Measurements from ENCODE around the gene MECP2.

MECP2 gene

DNA sequence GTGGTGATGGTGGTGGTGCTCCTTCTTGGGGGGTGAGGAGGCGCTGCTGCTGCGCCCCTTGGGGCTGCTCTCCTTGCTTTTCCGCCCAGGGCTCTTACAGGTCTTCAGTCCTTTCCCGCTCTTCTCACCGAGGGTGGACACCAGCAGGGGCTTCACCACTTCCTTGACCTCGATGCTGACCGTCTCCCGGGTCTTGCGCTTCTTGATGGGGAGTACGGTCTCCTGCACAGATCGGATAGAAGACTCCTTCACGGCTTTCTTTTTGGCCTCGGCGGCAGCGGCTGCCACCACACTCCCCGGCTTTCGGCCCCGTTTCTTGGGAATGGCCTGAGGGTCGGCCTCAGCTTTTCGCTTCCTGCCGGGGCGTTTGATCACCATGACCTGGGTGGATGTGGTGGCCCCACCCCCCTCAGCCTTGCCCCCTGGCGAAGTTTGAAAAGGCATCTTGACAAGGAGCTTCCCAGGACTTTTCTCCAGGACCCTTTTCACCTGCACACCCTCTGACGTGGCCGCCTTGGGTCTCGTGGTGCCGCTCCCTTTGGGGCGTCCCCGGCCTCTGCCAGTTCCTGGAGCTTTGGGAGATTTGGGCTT is 66.7 kb downstream of the MECP2 start:
- no peak for DNase-seq

DNA sequence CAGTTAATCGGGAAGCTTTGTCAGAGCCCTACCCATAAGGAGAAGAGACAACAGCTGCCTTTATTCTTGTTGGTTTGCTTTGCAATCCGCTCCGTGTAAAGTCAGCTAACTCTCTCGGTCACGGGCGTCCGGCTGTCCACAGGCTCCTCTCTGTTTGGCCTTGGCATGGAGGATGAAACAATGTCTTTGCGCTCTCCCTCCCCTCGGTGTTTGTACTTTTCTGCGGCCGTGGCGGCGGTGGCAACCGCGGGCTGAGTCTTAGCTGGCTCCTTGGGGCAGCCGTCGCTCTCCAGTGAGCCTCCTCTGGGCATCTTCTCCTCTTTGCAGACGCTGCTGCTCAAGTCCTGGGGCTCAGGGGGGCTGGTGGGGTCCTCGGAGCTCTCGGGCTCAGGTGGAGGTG is 67.3 kb downstream of the MECP2 start:
- DNase-seq = no peak

- DNase-seq = no peak
Measured at GRCh38 chrX:154029439-154029838, 68.1 kb downstream of the MECP2 start.

DNA sequence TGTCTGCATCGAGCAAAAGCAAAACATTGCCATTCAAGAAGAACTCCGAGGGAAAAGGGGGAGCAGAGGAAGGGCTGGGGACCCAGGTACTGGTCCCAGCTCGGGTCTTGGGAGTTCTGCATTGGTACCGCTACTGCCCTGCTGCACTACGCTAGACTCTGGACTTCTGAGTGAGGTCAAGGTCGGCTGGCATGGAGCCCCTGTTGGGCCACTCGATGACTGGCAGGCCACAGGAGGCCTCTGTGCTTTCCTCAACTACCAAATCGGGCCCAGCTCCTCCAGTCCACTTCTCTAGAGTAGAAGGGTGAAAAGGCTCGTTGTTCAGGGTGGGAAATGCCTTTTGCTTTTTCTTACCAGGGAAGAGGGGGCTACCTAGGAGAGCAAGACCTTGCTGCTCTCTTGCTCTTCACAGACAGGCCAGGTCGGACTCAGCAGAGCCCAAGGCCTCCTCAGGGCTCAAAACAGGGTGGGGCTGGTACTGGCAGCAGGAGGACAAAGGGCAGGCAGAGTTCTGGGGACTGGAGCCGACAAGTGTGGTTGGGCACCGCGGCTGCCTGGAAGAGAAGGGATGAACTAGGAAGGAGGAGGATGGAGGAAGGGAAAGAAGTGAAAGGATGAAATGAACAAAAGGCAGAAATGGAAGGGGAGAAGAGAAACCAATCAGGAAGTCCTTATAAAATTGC is 68.9 kb downstream of the MECP2 start:
- DNase-seq = no peak

DNA sequence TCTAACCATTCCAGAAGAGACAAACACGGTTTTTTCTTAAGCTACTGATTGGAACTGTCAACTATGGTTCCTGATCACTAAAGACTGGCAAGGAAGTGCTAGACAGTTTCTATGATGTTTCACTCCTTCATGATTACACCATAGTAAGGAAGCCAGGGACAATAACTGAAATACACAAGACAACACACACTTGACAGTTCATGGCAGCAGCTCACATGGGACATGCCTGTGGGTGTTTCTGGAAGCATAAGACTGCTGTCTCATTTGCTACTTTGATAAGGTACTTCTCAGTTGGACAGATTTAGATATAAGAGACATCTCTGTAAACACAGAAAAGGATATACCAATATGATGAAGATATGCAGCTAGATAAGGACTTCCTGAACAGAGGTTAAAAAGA is 69.5 kb downstream of the MECP2 start:
- no peak for DNase-seq

DNA sequence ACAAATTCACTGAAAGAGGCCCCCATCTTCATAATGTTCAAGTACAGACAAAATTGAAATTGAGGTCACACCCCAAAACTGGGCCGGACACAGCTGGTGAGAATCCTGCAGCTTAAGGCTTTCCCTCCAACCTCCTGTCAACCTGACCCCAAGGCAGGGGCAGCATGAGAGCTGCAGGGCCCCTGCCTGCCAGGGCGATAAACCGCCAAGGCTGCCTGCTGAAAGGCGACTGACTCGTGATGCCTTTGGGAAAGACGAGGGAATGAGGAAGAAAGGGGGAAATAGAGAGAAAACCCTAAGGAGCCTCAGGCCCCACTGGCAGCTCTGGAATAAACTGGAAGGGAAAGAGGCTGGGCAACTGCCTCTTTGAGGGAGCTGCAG is 70.5 kb downstream of the MECP2 start:
- DNase-seq = no peak

DNA sequence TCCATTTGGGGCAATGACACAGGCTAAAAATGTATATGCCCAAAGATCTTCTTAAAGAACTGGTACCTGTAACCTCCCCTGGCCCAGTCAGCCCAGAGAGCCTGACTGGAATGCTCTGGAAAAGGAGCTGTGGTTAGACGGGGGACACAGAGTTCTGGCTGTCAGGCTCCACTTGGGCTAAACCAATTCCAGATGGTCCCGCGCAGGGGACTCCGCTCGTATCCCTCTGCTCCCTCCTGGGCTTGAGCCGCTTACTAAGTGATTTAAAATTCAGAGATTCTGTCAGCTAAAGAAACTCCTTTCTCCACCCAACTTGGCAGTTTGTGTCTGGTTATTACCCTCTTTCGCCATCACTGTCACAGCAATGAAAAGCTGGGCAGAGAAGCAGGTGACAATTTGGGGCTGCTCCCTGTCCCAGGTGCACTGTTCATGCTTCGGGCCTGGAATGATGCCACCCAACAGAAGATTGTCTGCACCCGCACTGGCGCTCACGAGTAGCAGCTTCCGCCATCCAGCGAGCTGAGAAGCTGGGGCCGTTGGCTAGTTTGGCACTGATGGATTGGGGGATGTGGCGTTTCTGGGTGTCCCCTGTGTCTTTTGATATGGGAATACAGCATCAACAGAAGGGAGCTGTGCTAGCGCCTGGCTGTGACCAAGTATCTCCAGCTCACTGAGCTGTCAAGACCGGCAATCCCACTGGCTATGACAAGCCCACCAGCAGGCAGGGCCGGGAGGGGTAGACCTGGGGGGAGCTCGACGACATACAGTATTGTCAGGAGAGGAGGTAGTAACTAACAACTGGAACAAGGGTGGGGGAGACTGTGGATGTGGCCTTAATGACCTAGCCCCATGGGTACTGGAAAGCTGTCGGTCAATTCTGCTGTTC is 71.1 kb downstream of the MECP2 start:
- no peak for DNase-seq

GRCh38 chrX:154025230-154025629 is 72.3 kb downstream of the MECP2 start:
- no peak for DNase-seq

DNA sequence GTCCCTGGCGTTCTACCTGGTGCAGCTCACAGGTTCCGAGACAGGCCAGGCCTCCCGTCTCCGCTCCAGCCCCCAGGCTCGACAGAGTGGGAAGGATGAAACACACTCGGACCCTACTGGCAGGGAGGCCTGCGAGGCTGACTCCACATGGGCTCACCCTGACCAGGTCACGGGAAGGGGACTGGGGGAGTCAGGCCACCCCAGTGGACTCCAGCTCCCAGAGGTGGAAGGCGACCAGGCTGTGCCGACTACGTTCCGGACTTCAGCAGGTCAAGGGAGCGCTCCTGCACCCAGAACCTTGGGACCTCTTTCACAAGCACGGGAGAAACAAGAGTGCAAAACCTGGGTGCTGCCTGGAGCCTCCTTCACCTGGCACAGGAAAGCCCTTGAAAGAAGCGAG is 73.2 kb downstream of the MECP2 start:
- no peak for DNase-seq

GRCh38 chrX:154023276-154024000 is 74.1 kb downstream of the MECP2 start:
- no peak for DNase-seq

GRCh38 chrX:154022108-154022507 is 75.4 kb downstream of the MECP2 start:
- DNase-seq = no peak

DNA sequence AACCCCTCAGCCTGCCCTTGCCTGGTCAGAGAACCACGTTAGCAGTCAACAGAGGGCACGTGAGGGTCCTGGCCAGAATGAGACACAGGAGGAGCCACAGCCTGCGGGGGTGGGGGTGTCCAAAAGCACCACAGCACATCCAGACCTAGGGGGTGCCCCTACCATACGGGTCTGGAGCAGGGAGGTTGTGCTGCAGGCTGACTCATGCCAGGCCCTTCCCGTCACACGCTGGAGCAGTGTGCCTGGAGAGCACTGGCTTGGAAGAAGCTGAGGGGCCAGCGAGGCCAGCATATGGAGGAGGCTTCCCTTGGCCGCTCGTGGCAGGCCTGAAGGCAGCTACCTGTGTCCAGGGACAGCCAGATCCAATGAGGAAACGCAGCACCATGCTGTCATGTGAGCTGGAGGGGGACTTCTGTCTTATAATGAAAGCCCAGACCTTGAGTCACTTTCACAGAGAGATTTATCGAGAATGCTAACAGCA is 76.3 kb downstream of the MECP2 start:
- DNase-seq = no peak

DNA sequence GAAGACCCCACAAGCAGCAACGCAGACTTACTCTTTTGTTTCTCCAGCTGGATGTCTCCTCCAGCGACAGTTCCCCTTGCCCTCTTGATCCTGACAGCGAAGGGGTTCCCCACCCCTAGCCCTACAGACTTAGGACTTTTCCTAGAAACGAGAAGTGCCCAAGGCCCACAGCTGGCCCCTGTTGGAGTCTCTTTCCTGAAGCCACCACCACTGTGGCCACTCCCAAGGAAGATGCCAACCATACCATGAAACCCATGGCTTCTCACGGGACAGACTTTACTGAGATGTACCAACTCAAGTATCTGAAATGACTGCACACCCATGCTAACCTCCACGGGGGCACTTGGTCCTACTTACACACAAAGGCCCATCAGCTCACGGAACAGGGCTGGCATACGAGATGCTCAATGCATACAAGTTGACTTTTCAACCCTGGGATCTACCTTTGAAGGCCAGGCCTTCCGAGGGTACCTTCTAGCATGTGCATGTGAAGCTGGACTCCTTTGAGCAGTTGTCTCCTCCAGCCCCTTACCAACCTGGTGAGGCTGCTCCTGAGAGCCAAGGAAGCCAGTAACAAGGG is 76.9 kb downstream of the MECP2 start:
- no peak for DNase-seq

GRCh38 chrX:154019633-154020528 is 77.6 kb downstream of the MECP2 start, which contains the start of gene IRAK1:
TSS of gene IRAK1 (minus strand) at chrX:154019902. CDS start at chrX:154019812, 90 bp downstream.
- DNase-seq = peak; percentile 41 to 57

GRCh38 chrX:154019061-154019621 is 78.4 kb downstream of the MECP2 start:
- DNase-seq = no peak

DNA sequence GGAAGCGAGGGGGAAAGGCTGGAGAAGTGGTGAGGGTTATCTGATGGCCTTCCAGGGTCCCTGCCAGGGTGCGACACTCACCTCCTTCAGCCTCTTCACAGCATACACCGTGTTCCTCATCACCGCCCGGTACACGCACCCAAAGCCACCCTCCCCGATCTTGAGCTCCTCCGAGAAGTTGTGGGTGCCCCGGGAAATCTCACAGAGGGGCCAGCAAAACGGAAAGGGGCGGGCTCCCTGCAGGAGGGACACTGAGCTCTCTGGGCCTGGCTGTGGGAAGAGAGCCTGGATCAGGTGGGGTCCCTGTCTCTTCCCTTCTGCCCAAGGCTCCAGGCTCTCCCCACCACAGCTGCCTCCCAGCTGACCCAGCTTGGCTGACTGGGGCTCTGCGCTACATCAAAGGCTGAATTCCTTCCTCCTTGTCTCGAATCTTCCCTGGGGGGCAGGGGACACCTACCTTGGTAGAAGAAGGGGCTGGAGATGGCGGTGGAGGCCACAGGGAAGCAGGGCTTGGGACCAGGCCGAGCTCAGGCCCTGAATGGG is 78.9 kb downstream of the MECP2 start:
- no peak for DNase-seq

- DNase-seq = no peak
Measured at GRCh38 chrX:154017766-154018517, 79.6 kb downstream of the MECP2 start.

- no peak for DNase-seq
Measured at GRCh38 chrX:154016366-154017076, 81.0 kb downstream of the MECP2 start.

DNA sequence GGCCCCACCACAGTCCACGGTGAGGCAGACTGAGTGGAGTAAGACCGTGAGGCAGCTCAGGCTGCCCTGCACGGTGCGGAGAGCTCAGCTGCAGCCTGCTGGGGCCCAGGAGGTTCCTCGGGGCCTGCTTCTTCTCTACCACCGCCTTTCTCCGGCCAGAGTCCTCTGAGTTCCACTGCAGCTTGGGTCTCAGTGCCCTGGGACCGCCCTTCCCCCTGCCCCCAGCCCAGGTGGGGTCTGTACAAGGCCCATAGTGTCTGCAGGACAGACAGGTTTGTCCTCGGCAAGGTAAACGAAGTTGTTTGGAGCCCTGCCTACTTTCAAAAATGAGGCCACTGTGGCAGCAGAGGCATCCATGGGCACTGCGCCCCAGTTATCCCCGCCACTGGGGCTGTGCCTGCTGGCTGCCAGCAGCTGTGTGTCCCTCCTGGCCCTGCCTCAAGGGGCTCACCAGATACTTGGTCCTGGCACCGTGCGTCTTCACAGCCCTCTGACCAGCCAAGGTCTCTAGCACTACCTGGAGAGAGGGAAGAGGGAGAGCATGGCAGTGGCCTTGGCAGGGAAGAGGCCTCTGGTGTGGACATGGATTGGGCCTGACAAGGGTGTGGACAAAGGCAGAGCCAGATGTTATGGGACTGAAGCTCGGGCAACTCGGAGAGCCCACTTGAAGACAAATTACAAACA is 81.8 kb downstream of the MECP2 start:
- no peak for DNase-seq

All from activated CD4-positive, alpha-beta T cell treated with anti-CD3 and anti-CD28 coated beads for 4 hours (primary cell).